HepG2 (cell line): ENCODE results near the gene KATNB1. TPM values are rescaled to one million over a fixed set of nuclear protein-coding genes. Genes with fewer than 3 reads are reported as not detected.

Source experiments
- CCDC6 ChIP-seq: sonication (generic); formaldehyde crosslinking; IDR thresholded peaks from 2 replicates; pipeline ENCODE4 v1.8.1; 2022; ENCODE audit warnings: mild to moderate bottlenecking, missing genetic modification reagents, moderate library complexity
- FOSL2 ChIP-seq: sonication (generic); formaldehyde crosslinking; IDR thresholded peaks from 2 replicates; pipeline ENCODE4 v1.4.0; 2020; ENCODE audit warnings: missing genetic modification reagents
- HBP1 ChIP-seq: IDR thresholded peaks from 2 replicates; pipeline ENCODE4 v1.6.1; 2016; ENCODE audit warnings: low read depth, control low read depth
- HDAC1 ChIP-seq: sonication (generic); formaldehyde crosslinking; IDR thresholded peaks from 2 replicates; pipeline ENCODE4 v1.5.1; 2020; ENCODE audit warnings: mild to moderate bottlenecking, missing genetic modification reagents
- IKZF4 ChIP-seq: sonication (generic); formaldehyde crosslinking; IDR thresholded peaks from 2 replicates; pipeline ENCODE4 v1.5.1; 2020; ENCODE audit warnings: borderline replicate concordance, mild to moderate bottlenecking, low read depth, missing genetic modification reagents; ENCODE audit errors: not compliant biosample characterization
- ZNF318 ChIP-seq: sonication (generic); formaldehyde crosslinking; IDR thresholded peaks from 2 replicates; pipeline ENCODE4 v1.4.0; 2020; ENCODE audit warnings: mild to moderate bottlenecking, missing genetic modification reagents
- ZNF430 ChIP-seq: sonication (generic); formaldehyde crosslinking; IDR thresholded peaks from 2 replicates; pipeline ENCODE4 v1.9.0; 2021; ENCODE audit warnings: mild to moderate bottlenecking, missing genetic modification reagents
- ZNF768 ChIP-seq: sonication (generic); formaldehyde crosslinking; IDR thresholded peaks from 2 replicates; pipeline ENCODE4 v1.4.0; 2020; ENCODE audit warnings: missing genetic modification reagents
- ZNF841 ChIP-seq: sonication (generic); formaldehyde crosslinking; IDR thresholded peaks from 2 replicates; pipeline ENCODE4 v1.8.1; 2023; ENCODE audit warnings: missing genetic modification reagents, borderline replicate concordance
- polyA plus RNA-seq, 8 experiments: library from polyadenylated mRNA; depleted of rRNA in 3 of 8; stranded (reverse) in 7 of 8; unstranded in 1 of 8; fragments of >200 nt; fragmentation: Illumina TruSeq in 4 of 8; extraction: Trizol in 4 of 8; gene quantifications; 2 replicates each; pipeline versions ENCODE4 v1.2.1 to v1.2.3, GENCODE V29; 2011 to 2016; ENCODE audit warnings: low read depth in 4 of 8, missing spikeins in 1 of 8, mixed read lengths in 1 of 8; ENCODE audit not compliant: insufficient read depth in 1 of 8
- total RNA-seq, 5 experiments: library from RNA; depleted of rRNA; stranded (reverse); fragments of >200 nt; fragmentation: Illumina TruSeq; extraction: Trizol; gene quantifications; 2 replicates each; pipeline ENCODE4 v1.2.3, GENCODE V29; 2016; ENCODE audit warnings: low read depth in 1 of 5
- TF ChIP-seq, protein P1 (sequence below): sonication (generic); formaldehyde crosslinking; IDR thresholded peaks from 2 replicates; pipeline ENCODE4 v1.4.0; 2020; ENCODE audit warnings: missing genetic modification reagents

KATNB1 gene
- total and polyA plus RNA-seq, 2 of the 13 experiments (the other 11 are each of a cell fraction or from before 2014, with no cell fraction given) = 31.5 to 43.5 TPM

DNA sequence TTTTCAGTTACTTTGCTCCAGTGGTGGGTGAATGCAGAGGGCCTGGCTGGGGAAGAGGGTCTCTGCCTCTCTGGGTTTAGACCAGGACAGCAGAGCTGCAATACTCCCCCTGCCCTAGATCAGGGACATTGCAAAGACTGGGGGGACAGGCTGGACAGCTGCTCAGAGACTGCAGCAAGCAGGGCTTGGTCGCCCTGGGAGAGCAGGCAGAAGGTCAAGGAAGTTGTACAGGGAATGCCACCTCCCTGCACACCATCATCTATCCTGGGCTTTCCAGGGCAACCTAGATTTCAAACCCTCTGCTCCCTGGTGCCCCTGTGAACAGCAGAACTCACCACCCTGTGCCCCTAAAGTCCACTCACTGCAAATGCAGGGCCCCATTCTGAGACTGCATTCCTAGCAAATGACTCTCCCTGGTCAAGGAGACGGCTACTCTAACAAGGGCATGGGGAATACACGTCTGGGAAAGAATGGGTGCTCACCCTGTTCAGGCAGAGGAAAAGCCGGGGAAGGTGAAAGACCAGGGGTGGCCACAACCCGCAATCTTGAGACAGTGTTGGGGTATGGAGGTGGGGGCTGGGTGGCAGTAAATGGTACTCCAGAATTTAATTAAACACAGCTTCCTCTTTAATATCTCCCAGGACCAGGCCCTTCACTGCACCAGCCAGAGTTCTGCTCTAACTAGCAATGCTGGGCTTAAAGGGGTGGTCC, 65.7 kb downstream of the KATNB1 start (continued):
- TF ChIP-seq ZNF318 = 0 out of 2 replicates have a peak, but pooled peaks have one; percentile 0
- TF ChIP-seq, protein P1, sequence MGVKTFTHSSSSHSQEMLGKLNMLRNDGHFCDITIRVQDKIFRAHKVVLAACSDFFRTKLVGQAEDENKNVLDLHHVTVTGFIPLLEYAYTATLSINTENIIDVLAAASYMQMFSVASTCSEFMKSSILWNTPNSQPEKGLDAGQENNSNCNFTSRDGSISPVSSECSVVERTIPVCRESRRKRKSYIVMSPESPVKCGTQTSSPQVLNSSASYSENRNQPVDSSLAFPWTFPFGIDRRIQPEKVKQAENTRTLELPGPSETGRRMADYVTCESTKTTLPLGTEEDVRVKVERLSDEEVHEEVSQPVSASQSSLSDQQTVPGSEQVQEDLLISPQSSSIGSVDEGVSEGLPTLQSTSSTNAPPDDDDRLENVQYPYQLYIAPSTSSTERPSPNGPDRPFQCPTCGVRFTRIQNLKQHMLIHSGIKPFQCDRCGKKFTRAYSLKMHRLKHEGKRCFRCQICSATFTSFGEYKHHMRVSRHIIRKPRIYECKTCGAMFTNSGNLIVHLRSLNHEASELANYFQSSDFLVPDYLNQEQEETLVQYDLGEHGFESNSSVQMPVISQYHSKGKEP (CRISPR knock-in tag) = no peak
- TF ChIP-seq CCDC6 = no peak
- 0 out of 2 replicates have a peak, but pooled peaks have one; percentile 55 for TF ChIP-seq HBP1 (CRISPR knock-in tag)
- TF ChIP-seq FOSL2 (CRISPR knock-in tag) = peak; percentile 81
- peak; percentile 11 for TF ChIP-seq IKZF4 (CRISPR knock-in tag)
- no peak for TF ChIP-seq ZNF841 (CRISPR knock-in tag)
- peak; percentile 45; the same call in 1 of the 2 replicates for TF ChIP-seq ZNF768 (CRISPR knock-in tag)
- TF ChIP-seq ZNF430 (CRISPR knock-in tag) = 0 out of 2 replicates have a peak, but pooled peaks have one; percentile 30
- TF ChIP-seq HDAC1 (CRISPR knock-in tag) = peak; percentile 19
